ENCODE measurements around the gene CDA.

GRCh38 chr1:20660847-20661206 lies 71.9 kb downstream of the CDA start:
- no peak for TF ChIP-seq CTCF (IDR thresholded peaks at IDR 0.05; ENCODE audit: insufficient read depth, low read depth, low read length)
- TF ChIP-seq EZH2 (IDR thresholded peaks at IDR 0.05; ENCODE audit: insufficient read depth, low read length), result no peak
